Measurements from ENCODE around the gene MAPK13.
A peak's percentile ranks its signal among the peaks of the same experiment; 100 is the strongest.
"Not testable (repeated sequence)": the region's sequence is repeated elsewhere in the genome, so short reads cannot be mapped to it uniquely, and the experiment has no call there.

MAPK13 gene

GRCh38 chr6:36128793-36129192, 1.5 kb upstream of the MAPK13 start:
- no peak for DNase-seq

GRCh38 chr6:36129334-36129733, 979 bp upstream of the MAPK13 start:
- DNase-seq = not testable (repeated sequence)

- DNase-seq = peak; percentile 16 to 68 (median 34)
Observed at GRCh38 chr6:36130667-36131510, 576 bp downstream of the MAPK13 start.

- peak in 4 of 6 experiments; percentile 20 to 62 (median 39) for DNase-seq
Observed at GRCh38 chr6:36131511-36132245, 1.4 kb downstream of the MAPK13 start.

- no peak for DNase-seq
Observed at GRCh38 chr6:36132246-36132895, 2.1 kb downstream of the MAPK13 start.

GRCh38 chr6:36133148-36133547, 2.8 kb downstream of the MAPK13 start:
- no peak for DNase-seq

- no peak for DNase-seq
Observed at GRCh38 chr6:36133912-36134311, 3.6 kb downstream of the MAPK13 start.

- DNase-seq = no peak
Observed at GRCh38 chr6:36135053-36135731, 4.9 kb downstream of the MAPK13 start.

- DNase-seq = no peak
Observed at GRCh38 chr6:36136034-36136433, 5.7 kb downstream of the MAPK13 start.

- no peak for DNase-seq
Observed at GRCh38 chr6:36136551-36136950, 6.2 kb downstream of the MAPK13 start.

GRCh38 chr6:36138667-36139066, 8.4 kb downstream of the MAPK13 start:
- no peak for DNase-seq

- DNase-seq = no peak
Observed at GRCh38 chr6:36139431-36139830, 9.1 kb downstream of the MAPK13 start.

GRCh38 chr6:36139991-36140710, 9.8 kb downstream of the MAPK13 start:
- DNase-seq = no peak

- no peak for DNase-seq
Observed at GRCh38 chr6:36141091-36141490, 10.8 kb downstream of the MAPK13 start.

- DNase-seq = no peak
Observed at GRCh38 chr6:36141961-36142360, 11.6 kb downstream of the MAPK13 start.

GRCh38 chr6:36142971-36143838, 12.9 kb downstream of the MAPK13 start:
- DNase-seq = no peak

- no peak for DNase-seq
Observed at GRCh38 chr6:36145495-36145894, 15.2 kb downstream of the MAPK13 start.

GRCh38 chr6:36147294-36147693, 17.0 kb downstream of the MAPK13 start:
- no peak for DNase-seq

GRCh38 chr6:36149476-36149875, 19.2 kb downstream of the MAPK13 start:
- DNase-seq = no peak

GRCh38 chr6:36150283-36150682, 20.0 kb downstream of the MAPK13 start:
- no peak for DNase-seq

GRCh38 chr6:36154286-36154685, 24.0 kb downstream of the MAPK13 start:
- no peak for DNase-seq
